ENCODE measurements around the gene PKD1.

Gene PKD1

GRCh38 chr16:2079311-2079800 is 56.3 kb downstream of the PKD1 start:
- TF ChIP-seq ZFX (IDR thresholded peaks at IDR 0.05): no peak
- no peak for TF ChIP-seq CTCF (conservative IDR thresholded peaks at IDR 0.05)
- H3K27ac ChIP-seq: no peak overlapping the region

- TF ChIP-seq ZFX (IDR thresholded peaks at IDR 0.05) (no peak), CTCF (conservative IDR thresholded peaks at IDR 0.05) (no peak)
- H3K27ac ChIP-seq: no peak overlapping the region
Measured at GRCh38 chr16:2078691-2079090, 57.0 kb downstream of the PKD1 start.

GRCh38 chr16:2078096-2078495 is 57.6 kb downstream of the PKD1 start:
- no peak overlapping the region for H3K27ac ChIP-seq
- TF ChIP-seq CTCF (conservative IDR thresholded peaks at IDR 0.05): no peak
- no peak for TF ChIP-seq ZFX (IDR thresholded peaks at IDR 0.05)

- TF ChIP-seq ZFX (IDR thresholded peaks at IDR 0.05): no peak
- no peak for TF ChIP-seq CTCF (conservative IDR thresholded peaks at IDR 0.05)
- no peak overlapping the region for H3K27ac ChIP-seq
Measured at GRCh38 chr16:2077696-2078095, 58.0 kb downstream of the PKD1 start.

- TF ChIP-seq ZFX (IDR thresholded peaks at IDR 0.05): no peak
- no peak for TF ChIP-seq CTCF (conservative IDR thresholded peaks at IDR 0.05)
- no peak overlapping the region for H3K27ac ChIP-seq
Measured at GRCh38 chr16:2077016-2077415, 58.7 kb downstream of the PKD1 start.

GRCh38 chr16:2076072-2076865 is 59.4 kb downstream of the PKD1 start:
- TF ChIP-seq CTCF (conservative IDR thresholded peaks at IDR 0.05): no peak
- TF ChIP-seq ZFX (IDR thresholded peaks at IDR 0.05): no peak
- no peak overlapping the region for H3K27ac ChIP-seq

- no peak overlapping the region for H3K27ac ChIP-seq
- TF ChIP-seq ZFX (IDR thresholded peaks at IDR 0.05) (no peak), CTCF (conservative IDR thresholded peaks at IDR 0.05) (no peak)
Measured at GRCh38 chr16:2075631-2076030, 60.1 kb downstream of the PKD1 start.

Data from C4-2B (cell line).